ENCODE data around the gene ZFP64.

Gene ZFP64

GRCh38 chr20:52178691-52179090 is 12.9 kb downstream of the ZFP64 start:
- TF ChIP-seq CTCF (IDR thresholded peaks at IDR 0.05; ENCODE audit: control insufficient read depth, insufficient read depth, low read depth, low read length, missing control alignments) = no peak
- H3K4me3 ChIP-seq (ENCODE audit: control insufficient read depth, low read depth, low read length) = no peak overlapping the region
- DNase-seq (ENCODE audit: low read depth) = no peak

- no peak for DNase-seq (ENCODE audit: low read depth)
- no peak for TF ChIP-seq CTCF (IDR thresholded peaks at IDR 0.05; ENCODE audit: control insufficient read depth, insufficient read depth, low read depth, low read length, missing control alignments)
- H3K4me3 ChIP-seq (ENCODE audit: control insufficient read depth, low read depth, low read length) = no peak overlapping the region
These were observed 15.7 kb downstream of the ZFP64 start for GRCh38 chr20:52175840-52176239.

GRCh38 chr20:52172392-52173047 is 19.1 kb downstream of the ZFP64 start:
- no peak for TF ChIP-seq CTCF (IDR thresholded peaks at IDR 0.05; ENCODE audit: control insufficient read depth, insufficient read depth, low read depth, low read length, missing control alignments)
- no peak overlapping the region for H3K4me3 ChIP-seq (ENCODE audit: control insufficient read depth, low read depth, low read length)
- no peak for DNase-seq (ENCODE audit: low read depth)

GRCh38 chr20:52171025-52171424 is 20.6 kb downstream of the ZFP64 start:
- no peak for DNase-seq (ENCODE audit: low read depth)
- no peak overlapping the region for H3K4me3 ChIP-seq (ENCODE audit: control insufficient read depth, low read depth, low read length)
- no peak for TF ChIP-seq CTCF (IDR thresholded peaks at IDR 0.05; ENCODE audit: control insufficient read depth, insufficient read depth, low read depth, low read length, missing control alignments)

- no peak for DNase-seq (ENCODE audit: low read depth)
- no peak for TF ChIP-seq CTCF (IDR thresholded peaks at IDR 0.05; ENCODE audit: control insufficient read depth, insufficient read depth, low read depth, low read length, missing control alignments)
- H3K4me3 ChIP-seq (ENCODE audit: control insufficient read depth, low read depth, low read length) = no peak overlapping the region
These were observed 23.5 kb downstream of the ZFP64 start for GRCh38 chr20:52168116-52168515.

- TF ChIP-seq CTCF (IDR thresholded peaks at IDR 0.05; ENCODE audit: control insufficient read depth, insufficient read depth, low read depth, low read length, missing control alignments) = no peak
- no peak overlapping the region for H3K4me3 ChIP-seq (ENCODE audit: control insufficient read depth, low read depth, low read length)
- DNase-seq (ENCODE audit: low read depth) = no peak
These were observed 24.2 kb downstream of the ZFP64 start for GRCh38 chr20:52167232-52167840.
